Fibroblast of pulmonary artery (primary cell): ENCODE results near the gene FLII.

Experiments
- DNase-seq: peaks from one replicate; pipeline ENCODE4 v3.0.0-alpha.2; 2010; ENCODE audit warnings: low read depth
- H3K4me3 ChIP-seq: replicated peaks from 2 replicates; pipeline ENCODE4 v1.5.1; 2011; ENCODE audit warnings: low read depth, mild to moderate bottlenecking, control low read depth, low read length, moderate library complexity
- TF ChIP-seq, protein P1 (sequence below): IDR thresholded peaks from 2 replicates; pipeline ENCODE4 v1.5.1; 2011; ENCODE audit warnings: mild to moderate bottlenecking, control low read depth, low read length, inconsistent platforms; ENCODE audit errors: missing control alignments

FLII gene

DNA sequence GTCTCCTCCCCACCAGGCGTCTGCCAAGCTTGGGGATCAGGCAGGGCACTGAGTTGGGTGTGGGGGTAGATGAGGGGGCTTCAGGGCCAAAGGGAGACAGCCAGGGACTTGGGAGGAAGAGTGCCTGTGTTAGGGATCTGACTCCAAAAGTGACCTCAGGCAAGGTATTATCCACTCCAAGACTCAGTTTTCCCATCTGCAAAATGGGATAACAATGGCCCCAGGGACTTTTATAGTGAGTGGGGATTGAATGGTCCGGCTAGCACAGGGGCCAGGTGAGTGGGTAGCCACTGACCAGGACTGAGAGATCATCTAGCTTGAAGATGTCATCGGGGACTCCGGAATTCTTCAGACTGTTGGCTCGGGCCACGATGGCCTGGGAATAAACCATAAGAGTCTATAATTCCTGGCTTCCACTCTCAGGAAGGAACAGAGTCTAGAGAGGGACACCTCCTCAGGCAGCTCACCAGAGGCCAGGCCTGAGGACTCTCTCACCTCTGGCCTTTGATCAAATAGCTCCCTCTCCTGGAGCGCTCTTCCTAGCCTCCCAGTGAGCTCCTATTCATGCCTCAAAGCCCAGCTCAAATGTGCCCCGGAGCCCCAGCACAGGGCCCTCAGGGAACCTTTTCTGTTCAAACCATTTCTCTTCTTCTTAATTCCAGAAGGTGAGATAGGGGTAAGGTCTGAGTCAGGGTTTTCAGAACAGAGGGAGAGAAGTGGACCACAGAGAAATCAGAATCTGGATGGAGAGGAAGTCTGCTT is 3.5 kb downstream of the FLII start:
- H3K4me3 ChIP-seq = no peak overlapping the region
- TF ChIP-seq, protein P1, sequence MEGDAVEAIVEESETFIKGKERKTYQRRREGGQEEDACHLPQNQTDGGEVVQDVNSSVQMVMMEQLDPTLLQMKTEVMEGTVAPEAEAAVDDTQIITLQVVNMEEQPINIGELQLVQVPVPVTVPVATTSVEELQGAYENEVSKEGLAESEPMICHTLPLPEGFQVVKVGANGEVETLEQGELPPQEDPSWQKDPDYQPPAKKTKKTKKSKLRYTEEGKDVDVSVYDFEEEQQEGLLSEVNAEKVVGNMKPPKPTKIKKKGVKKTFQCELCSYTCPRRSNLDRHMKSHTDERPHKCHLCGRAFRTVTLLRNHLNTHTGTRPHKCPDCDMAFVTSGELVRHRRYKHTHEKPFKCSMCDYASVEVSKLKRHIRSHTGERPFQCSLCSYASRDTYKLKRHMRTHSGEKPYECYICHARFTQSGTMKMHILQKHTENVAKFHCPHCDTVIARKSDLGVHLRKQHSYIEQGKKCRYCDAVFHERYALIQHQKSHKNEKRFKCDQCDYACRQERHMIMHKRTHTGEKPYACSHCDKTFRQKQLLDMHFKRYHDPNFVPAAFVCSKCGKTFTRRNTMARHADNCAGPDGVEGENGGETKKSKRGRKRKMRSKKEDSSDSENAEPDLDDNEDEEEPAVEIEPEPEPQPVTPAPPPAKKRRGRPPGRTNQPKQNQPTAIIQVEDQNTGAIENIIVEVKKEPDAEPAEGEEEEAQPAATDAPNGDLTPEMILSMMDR = no peak
- DNase-seq = no peak

DNA sequence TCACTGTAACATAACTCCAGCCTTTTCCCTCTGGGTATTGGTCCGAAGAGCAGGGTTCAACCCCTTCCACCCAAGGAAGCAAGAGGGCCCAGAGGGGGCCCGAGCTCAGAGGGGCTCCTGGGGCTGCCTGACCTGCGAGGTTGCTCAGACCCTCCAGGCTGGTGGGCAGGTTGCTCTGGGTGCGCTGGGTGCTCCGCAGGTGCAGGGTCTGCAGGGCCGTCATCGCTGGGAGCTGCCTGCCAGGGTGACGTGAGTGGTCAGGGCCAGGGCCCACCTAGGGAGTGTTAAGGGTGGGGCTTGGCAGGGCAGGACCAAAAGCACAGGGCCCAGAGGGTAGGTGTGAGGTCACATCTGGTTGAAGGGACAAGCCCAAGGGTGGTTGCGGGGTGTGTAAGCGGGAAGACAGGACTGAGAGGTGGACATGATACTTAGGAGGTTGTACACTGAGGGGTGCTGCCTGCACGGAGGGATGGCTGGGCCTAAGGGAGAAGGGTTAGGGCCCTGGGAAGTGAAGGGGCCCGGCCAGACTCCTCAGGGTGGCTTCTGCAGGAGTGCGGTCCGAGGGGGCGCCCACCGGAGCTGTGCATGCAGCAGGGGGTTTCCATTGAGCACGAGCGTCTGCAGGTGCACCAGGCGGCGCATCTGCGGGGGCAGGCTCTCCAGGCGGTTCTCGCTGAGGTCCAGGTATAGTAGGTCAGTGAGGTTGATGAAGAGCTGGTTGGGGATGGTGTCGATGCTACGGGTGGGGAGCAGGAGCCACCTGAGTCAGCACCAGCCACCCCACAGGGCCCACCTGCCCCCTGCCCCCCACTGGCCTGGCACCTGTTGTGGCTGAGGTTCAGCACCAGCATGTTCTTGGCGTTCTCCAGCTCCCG is 4.4 kb downstream of the FLII start:
- H3K4me3 ChIP-seq = no peak overlapping the region
- DNase-seq = no peak
- TF ChIP-seq, protein P1 = no peak

DNA sequence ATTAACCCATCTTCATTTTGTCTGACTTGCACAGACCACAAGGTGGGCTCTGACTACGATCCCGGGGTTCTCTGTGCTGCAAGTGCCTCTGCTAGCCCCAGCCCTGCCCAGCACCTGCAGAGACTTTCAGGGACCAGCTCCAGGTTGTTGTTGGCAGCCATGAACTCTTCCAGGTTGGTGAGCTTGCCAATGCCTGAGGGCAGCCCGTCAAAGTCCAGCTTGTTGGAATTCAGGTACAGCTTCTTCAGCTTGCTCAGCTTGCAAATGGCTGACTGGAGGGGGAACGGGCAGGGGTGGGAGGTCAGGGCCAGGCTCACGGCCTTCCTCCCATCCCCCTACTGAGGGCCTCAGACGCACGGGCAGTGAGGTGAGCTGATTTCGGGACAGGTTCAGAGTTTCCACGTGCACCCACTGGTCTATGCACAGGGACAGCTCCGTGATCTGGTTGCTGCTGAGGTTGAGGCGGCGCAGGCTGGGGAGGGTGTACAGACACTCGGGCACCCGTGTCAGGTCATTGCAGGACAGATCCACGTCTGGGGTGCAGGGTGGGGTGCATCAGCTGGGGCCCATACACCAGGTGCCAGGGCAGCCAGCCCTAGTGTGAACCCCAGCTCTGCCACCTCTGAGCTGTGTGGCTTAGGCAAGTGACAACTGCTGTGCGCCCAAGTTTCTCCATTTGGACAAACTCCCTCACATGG is 5.2 kb downstream of the FLII start:
- no peak overlapping the region for H3K4me3 ChIP-seq
- DNase-seq = no peak
- TF ChIP-seq, protein P1 = no peak

DNA sequence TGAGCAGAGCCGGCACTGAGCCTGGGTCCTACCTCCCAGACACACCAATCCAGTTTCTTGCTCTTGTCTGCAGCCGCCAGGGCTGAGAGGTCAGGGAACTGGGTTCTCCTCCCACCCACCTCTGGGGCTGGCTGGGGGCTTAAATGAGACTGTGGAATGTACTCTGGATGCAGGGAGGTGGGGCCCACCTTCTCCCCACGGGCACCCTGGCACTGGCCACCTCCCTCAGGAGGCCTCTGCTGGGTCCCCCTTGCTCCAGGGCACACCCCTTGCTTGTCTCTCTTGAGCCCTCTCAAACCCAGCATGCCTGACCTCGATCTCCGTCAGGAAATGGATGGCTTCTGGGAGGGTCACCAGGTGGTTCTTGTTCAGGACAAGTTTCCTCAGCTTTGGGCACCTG is 6.4 kb downstream of the FLII start:
- no peak for DNase-seq
- TF ChIP-seq, protein P1 = no peak
- H3K4me3 ChIP-seq = no peak overlapping the region

DNA sequence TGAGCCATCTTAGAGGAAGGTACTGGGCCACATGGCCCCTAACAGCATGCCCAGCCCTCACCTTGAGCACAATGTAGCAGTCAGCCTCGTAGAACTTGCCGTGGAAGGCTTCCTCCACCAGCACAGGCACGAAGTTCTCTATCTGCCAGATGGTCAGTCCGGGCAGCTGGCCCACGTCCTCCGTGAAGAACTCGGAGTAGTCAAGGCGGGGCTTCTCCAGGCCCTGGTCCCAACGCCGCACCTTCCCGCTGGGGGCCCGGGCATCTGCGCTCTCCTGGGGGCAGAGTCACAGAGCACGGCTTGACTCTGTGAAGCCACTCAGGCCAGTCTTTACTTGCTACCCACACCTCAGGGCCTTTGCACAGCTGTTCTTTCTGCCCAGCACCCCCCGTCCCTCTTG is 7.3 kb downstream of the FLII start:
- H3K4me3 ChIP-seq = no peak overlapping the region
- TF ChIP-seq, protein P1 = no peak
- DNase-seq = no peak

DNA sequence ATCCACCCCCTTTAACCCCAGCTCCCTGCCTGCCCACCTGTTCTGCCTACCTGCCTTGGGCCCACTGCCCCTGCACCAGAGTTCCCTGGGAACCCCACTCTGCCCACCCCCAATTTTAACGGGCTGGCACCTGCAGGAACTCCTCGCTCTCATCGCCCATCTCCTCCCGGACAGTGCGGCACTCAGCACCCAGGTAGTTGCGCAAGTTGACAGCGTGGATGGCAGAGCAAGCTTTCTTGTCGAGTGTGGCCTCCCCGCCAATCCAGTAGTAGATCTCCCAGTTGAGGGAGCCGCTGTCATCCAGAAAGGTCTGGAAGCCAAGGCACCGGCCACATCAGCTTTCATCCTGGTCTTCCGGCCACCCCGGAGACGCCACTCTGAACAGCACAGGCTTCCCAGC is 7.8 kb downstream of the FLII start:
- no peak for DNase-seq
- no peak overlapping the region for H3K4me3 ChIP-seq
- TF ChIP-seq, protein P1 = no peak
